CD4-positive, alpha-beta T cell treated with Interleukin-12 subunit alpha and Interleukin-12 subunit beta, for 1 hour (primary cell): ENCODE measurements around the gene YWHAQ.
A peak's percentile ranks its signal among the peaks of the same experiment; 100 is the strongest.

Experiments used
- DNase-seq: peaks from one replicate; pipeline ENCODE4 v3.0.0-alpha.2; 2020

The YWHAQ gene

DNA sequence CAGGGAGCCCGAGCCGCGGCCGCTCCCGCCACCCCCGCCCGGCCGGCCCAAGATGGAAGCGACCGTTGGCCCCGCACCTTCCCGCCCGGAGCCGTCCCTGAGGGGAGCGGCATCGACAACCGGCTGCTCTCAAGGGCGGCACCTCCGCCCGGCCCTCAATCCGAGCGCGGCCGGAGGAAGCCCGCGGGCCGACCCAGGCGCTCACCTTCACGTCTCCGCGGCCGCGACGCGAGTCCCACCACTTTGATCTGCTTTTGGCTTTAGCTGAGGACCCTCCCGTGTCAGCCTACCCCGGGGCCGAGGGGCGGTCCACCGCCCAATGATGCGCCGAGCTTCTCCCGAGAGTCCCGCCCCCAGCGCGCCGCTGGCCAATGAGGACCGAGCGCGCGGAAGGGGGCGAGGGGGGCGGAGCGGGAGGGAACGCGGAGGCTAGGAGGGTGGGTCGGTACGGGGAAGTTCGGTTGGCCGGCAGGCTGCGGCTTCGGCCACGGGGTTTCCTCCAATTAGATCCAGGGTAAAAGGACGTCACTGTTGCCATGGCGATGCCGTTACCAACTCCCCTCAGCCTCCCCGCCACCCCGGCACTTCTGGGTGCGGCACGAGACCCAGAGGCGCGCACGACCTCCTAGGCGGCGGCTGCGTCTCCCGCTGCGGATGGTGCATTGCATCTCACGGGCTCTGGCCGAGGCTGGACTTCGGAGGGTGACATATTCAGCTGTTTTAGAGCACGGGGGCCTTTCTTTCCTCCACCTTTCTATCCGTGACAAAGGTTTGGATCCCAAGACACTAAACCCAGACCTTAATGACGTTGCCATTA is at the start of gene YWHAQ:
Gene YWHAQ, minus strand, starts transcription at position 262 of the 817 bp plus-strand sequence. CDS start 545 bp downstream, outside the sequence.
- DNase-seq = peak; percentile 99

DNA sequence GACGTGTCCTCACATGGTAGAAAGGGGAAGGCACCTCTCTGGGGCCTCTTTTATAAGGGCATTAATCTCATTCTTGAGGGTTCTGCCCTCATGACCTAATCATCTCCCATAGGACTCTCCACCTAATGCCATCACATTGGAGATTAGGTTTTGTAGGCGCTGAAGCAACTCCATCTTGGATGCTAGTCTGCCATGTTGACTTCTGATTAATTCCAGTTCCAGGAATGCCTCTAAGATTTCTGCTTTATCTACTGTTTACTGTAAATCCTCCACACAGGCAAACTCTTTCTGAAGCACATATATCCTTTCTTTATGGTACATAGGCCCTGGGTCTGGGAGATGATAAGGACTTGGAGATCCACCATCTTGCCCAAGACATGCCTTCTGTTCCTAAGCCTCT is 49.3 kb upstream of the YWHAQ start:
- no peak for DNase-seq

DNA sequence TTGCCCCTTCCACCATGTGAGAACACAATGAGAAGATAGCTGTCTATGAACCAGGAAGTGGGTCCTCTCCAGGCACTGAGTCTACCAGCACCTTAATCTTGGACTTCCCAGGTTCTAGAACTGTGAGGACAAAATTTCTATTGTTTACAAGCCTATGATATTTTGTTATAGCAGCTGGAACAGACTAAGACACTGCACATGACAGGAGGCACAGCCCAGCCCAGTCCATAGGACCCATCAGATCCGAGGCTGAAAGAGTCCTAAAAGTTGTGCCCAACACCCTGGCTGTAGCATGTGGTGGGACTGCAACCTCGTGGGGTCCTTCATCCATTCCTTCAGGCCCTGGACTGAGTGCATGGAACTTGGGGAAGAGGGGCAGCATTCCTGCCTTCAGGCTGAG is 48.4 kb upstream of the YWHAQ start:
- DNase-seq = no peak

DNA sequence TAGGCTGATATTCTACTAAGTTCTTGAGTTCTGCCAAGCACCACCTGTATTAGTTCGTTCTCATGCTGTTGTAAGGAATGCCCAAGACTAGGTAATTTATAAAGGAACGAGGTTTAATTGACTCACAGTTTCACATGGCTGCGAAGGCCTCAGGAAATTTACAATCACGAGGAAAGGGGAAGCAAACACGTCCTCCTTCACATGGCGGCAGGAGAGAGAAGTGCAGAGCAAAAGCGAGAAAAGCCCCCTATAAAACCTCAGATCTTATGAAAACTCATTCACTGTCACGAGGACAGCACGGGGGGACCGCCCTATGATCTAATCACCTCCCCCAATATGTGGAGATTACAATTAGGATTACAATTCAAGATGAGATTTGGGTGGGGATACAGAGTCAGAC is 47.7 kb upstream of the YWHAQ start:
- no peak for DNase-seq

DNA sequence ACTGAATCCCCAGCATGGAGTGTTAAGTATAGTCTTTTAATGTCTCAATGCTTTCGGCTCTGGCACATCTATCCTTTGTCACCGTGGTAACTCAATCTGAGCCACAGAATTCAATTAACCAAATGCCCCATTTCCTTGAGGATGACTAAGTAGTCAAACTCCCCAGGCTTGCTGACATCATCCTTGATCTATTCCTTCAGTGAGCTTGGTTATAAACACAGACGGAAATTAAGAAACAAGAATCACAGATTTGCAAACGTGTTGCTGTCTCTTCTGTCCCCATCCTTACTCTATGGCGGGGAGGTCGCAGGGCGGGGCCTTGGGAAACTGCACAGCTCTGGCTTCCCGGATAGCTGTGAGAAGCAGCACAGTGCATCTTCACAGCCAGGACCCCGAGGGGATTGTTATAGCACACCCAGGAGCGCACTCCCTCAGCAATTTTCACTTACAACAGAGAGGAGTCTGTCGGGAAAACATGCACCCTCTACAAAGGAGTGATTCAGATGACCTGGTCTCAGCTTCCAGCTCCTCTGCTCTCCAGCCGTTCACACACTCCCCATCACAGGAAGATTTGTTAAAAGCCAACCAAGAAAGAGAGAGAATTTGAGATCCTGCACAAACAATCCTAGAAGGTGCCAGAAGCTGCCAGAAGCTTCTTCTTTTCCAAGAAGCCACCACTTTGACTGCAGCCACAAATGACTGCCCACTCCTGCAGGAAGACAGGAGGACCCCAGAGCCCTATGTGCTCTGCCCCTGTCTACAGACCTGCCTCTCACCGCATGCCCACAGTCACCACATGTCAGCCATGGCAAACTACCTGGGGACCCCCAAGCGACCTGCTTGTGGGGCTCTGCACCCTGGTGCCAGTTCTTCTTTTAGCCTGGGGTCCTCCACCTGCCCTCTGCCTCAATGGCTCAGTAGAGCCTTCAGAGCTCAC is 44.9 kb upstream of the YWHAQ start:
- no peak for DNase-seq

DNA sequence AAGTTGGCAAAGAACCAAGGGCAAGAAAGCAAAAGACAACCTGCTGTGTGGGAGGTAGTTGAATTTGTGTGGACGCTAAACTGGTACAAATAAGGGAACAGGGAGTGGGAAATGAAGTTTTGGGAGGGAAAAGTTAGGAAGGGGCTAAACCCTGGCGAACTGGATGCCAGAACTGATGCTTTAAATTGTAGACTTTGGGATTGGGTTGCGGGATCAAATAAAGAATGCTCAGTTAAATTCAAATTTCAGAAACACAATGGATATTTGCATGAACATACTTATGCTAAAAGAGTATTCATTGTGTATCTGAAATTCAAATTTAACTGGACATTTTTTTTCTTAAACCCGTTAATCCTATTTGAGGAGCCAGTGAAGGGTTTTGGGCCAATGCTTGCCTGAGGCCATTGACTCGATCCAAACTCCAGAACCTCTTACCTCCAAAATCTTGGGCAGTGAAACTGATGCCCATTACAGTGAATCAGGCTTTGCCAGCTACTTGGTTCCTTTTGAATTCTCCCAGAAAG is 44.2 kb upstream of the YWHAQ start:
- no peak for DNase-seq

DNA sequence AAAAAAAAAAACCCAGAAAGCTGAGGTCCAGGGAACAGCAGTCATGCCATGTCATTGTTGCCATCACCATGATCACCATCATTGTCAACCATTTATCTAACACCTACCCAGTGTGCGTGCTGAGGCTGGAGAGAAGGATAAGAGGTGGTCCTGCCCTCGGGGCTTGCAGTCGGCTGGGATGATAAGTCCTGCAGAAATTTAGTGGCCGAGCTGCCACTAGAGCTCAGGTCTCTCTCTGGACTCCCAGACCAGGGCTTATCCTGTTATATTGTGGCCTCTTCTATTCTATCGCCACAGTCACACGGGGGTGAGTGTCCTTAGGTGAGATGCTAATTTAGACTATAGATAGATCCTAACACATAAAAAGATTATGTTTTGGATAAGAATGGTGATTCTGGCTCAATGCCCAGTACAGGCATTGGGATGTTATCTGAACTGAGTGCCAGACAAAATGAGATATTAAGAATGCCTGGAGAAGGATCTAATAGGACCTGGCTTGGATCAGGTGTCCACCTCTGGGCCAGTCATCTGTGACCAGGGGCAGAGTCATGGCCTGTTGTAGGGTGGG is 43.2 kb upstream of the YWHAQ start:
- no peak for DNase-seq

DNA sequence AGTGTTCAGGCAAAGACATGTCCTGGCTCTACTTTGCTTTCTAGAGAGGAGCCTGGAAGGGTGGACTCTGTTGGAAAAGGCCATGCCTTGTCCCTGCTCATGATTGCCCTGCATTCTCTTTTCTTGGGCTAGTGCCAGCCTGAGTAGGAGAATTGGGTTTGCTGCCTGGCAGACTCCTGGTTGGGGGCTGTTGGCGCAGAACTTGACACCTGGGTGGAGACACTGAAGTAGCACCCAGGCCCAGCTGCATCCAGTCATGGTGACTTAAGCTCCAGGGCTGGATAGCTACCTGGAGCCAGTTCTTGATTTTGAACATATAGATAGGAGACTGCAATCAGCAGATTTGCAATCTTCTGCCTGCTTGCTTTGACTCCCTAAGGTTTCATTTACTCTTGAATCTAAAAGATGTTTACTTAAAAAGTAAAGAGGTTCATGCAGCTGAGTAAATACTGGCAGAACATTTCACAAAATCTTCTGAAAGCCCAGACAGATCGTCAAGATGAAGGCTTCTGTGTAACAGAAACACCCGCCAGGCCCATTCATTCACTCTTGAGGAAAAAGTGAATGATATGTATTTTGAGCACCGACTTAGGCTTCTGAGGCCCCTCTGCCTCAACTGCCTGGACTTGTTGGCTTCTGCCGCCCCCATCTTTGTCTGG is 38.0 kb upstream of the YWHAQ start:
- DNase-seq = no peak

DNA sequence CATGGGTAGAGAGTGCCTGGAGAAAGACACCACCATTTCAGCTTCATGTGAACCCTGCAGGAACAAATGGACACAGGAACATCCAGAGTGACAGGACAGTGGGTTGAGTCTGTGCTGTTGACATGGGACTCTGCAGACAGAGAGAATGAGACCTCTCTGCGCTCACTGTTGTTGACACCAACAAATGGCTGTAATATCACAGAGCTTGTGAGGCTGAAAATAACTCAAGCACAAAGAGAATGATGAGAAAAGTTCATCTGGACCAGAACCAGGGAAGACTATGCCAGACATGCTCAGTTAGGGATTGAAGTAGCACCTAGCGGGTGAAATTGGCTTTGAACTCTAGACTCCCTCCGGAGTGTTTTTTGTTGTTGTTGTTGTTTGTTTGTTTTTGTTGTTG is 37.0 kb upstream of the YWHAQ start:
- no peak for DNase-seq

DNA sequence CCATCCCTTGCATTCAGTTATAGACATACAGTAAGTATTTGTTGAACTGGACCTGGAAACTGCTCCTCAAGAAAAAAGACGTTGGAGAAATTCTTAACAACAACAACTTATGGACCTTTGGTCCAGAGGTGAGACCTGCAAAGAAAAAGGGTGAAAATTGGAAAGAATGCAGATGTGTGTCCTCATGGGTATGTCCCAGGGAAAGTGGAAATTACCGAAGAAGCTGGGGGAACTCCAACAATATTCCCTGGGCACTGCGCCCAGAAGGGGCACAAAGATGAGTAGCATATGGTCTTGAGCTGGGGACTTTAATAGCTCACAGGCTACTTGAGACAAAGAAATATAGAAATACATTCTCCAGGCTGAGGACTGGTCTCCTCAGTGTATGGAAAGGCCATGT is 35.5 kb upstream of the YWHAQ start:
- DNase-seq = no peak

DNA sequence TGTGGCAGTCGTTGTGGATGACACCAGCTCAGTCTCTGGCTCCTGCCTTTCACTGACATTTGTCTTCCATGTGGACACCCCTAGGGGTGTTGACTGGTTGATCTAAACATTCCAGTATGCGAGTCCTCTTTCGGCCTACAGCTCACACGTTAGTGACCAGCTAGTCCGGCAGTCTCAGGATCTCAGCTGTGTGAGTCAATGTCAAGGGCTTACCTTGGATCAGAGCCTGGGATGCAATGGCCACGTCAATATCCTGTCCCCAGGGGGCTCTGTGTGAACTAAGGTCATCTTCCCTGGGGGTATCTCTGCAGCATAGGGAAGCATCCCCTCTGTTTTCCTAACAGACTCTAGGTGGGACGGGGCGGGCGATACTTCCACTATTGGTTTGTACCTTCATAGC is 35.1 kb upstream of the YWHAQ start:
- no peak for DNase-seq

DNA sequence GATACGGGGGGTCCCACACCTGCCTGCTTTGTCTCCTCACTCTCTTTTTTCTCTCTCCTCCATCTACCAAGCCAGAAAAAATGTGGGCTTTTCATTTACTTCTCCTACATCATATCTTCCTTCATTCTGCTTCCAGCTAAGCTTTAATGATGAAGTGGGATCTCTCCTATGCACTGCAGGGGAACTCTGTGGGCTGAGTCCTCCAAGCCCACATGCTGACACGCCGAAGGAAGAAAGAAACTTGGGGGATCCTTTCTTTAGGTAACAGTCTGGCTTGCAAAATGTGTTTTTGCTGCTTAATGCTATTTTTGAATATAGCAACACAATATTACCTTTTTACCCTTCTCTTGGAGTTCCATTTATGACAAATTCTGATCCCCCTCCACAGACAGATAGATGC is 33.6 kb upstream of the YWHAQ start:
- DNase-seq = no peak

DNA sequence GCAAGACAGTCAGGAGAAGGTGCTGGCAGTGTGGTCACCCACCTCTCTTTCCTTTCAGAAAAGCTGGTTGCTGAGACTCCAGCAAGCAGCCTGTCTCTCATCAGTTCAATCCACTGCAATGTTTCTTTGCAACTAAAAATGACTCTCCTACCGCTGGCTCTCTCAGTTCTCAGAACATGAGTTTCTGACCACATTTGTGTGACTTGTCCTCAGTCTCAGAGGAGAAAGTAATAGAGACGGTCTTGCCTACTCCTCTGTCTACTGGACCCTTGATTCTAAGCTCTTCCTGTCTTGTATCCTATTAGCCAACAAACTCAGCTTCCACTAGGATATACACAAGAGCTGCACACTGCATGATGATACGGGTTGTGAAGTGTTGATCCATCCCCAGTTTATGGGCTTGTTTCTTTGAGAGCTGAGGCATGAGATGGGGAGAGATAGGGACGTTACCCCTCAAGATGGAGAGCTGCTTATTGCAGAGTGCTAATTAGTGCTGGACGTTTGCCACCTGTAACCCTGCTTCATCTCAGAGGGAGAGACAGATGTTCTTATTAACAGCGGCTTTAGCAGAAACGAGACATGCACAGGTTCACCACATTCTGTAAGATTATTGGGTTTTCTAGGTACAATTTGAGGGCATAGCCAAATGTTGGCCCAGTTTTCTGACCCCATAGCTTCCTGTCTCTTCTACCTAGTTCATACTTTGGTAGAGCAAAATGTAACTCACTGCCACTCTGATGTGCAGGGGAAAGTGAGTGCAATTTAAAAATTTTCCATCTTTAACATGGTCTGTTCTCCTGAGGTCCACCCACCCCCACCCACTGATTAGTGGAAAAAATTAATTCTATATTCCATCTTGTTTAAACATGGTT is 32.4 kb upstream of the YWHAQ start:
- no peak for DNase-seq

DNA sequence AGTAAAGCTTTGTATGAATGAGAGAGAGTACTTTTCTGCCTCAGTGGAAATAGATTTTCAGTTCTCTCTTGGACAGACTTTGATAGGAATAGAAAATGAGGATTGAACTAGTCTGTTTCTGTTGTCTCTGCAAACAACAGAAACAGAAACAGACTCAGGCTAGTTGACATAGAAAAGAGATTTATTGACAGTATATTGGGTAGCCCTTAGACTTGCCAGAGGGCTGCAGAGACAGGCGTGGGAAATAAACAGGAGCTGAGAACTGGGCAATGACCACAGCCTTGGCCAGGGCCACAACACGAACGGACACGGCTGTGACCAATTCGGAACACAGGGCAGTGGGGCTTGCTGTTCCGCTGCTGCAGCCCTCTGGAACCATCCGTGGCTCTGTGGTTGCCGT is 30.5 kb upstream of the YWHAQ start:
- DNase-seq = no peak

DNA sequence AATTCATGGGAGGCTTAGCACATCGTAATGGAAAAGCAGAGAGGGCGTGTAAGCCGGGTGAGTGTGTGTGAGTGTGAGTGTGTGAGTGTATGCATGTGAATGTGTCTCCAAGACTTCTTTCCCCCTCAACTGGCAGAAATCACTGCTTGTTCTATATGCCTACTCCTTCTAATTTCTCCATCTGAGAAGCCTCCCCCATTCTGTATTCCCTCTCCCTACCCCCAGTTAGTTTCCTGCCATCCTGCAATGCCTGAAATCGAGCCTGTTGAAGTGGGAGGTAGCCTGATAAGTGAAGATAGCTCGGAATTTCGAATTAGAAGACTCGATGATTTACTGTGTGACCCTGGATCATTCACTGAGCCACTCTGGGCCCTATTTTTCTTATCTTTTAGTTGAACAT is 30.0 kb upstream of the YWHAQ start:
- no peak for DNase-seq

DNA sequence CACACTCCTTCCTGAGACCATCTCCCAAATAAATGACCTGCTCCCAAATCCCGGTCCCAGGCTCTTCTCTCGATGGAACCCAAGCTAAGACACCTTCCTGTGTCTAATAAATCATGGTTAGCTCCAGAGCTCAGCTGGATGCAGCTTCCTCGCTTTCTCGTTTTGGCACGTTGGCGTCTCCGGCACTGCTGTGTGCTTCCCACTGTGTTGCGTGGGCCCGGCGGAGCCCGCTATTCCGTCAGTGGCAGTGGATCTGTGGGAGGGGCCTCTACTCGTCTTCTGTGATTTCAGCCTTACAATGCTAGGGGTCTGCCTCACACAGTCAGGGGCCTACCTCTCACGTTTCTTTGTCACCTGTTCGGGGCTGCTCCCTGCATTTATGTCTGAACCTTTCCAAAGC is 29.4 kb upstream of the YWHAQ start:
- no peak for DNase-seq

DNA sequence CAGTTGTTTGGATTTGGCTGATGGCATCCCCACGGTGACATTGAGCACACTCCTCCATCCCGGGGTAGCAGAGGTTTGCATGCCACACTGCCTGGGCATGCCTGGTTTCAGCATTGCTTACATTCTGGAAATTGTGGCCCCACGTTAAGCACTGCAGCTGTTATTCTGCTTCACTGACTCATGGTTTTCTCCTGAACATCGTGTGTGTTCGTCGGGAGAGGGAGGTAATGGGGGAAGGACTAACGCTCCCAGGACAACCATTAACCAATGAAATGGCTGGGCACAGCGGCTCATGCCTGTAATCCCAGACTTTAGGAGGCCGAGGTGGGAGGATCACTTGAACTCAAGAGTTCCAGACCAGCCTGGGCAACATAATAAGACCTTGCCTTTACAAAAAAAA is 28.2 kb upstream of the YWHAQ start:
- DNase-seq = no peak

DNA sequence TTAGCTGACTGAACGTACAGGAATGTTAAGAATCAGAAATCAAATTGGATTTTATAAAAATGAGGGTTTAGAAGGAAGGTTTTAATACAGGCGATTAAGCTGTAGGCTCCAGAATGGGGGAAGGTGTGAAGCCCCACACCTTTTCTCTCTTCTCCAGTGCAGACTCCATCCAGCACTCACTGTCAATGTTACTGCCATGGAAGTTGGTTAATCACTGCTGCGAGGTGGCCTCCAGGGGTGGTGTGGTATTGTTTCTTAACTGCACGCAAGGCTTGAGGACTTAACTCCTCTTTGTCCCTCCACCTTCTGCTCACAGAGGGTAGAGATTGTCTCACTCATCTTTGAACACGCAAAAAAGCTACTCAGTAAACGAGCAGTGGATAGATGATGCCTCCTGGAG is 26.9 kb upstream of the YWHAQ start:
- no peak for DNase-seq

DNA sequence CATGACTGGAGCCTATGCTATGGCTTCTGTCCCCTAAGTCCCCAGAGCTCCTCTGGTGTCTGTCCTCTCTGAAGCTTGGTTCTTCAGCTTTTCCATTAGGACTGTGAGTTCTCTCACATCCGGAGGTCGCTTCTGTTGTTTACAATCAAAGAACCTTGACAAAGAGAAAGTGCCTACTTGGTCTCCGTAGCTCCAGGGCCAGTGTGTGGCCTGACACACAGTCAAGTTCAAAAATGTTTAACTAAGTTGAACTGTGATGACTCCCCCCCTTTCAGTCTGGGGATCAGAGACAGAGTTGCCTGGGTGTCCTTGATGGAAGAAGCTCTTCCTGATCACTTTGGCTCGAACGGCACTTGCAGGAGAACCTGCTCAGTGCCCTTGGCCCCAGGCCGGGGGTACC is 26.3 kb upstream of the YWHAQ start:
- DNase-seq = no peak

DNA sequence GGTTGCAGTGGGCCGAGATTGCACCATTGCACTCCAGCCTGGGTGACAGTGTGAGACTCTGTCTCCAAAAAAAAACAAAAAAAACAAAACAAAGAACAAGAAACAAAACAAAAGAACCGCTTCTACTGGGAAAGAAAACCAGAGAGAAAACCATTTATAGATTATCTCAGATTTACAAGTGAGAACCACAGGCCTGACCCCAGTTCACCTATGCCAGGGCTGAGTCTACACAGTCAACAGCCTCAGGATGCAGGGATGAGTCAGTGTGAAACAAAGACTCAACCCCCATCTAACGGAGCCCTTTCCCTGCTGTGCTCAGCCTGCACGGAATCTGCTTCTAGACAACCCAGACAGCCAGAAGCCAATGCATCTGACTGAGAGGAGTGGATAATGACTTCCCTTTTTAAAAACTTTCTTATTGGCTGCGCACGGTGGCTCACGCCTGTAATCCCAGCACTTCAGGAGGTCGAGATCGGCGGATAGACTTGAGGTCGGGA is 25.5 kb upstream of the YWHAQ start:
- DNase-seq = peak; percentile 64

DNA sequence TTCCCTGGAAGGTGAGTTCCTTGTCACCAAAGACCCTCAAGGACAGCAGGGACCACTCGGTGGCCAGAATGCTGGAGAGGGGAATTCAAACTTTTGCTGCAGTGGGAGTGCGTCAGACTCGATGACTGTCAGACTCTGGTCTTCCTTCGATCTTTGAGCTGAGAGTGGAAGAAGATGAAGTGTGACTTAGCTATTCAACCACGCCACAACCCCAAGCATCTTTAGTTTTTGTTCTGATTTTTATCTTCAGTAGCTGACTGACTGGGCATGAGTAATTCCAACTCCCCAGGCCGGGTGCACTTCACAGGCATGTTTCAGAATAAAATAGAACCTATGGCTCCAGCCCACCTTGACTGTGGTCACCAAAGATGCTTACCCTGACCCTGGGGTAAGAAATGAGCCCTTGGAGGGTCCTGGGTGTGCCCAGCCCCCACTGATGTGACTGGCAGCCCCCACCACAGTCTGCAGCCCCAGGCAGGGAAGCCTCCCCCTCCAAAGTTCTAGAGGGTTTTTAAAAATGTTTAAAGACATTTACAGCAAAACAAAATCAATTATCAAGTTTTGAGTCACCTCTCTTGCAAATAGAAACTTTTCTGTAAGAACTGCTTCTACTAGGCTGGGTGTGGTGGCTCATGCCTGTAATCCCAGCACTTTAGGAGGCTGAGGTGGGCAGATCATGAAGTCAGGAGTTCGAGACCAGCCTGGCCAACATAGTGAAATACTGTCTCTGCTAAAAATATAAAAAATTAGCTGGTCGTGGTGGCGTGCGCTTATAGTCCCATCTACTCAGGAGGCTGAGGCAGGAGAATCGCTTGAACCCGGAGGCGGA is 24.9 kb upstream of the YWHAQ start:
- DNase-seq = peak; percentile 17
